CD4-positive, alpha-beta T cell treated with Interleukin-15 for 1 hour (primary cell): ENCODE data around the gene ZMYND10.

Experiments
- DNase-seq: peaks from one replicate; pipeline ENCODE4 v3.0.0-alpha.2; 2020

ZMYND10 gene

GRCh38 chr3:50369012-50369670 is 23.6 kb upstream of the ZMYND10 start:
- DNase-seq = no peak

GRCh38 chr3:50365842-50366220 is 20.3 kb upstream of the ZMYND10 start:
- no peak for DNase-seq

GRCh38 chr3:50365080-50365841 is 19.7 kb upstream of the ZMYND10 start:
- DNase-seq = peak; percentile 95

- no peak for DNase-seq
These were observed 19.1 kb upstream of the ZMYND10 start for GRCh38 chr3:50364573-50365079.

- no peak for DNase-seq
These were observed 14.2 kb upstream of the ZMYND10 start for GRCh38 chr3:50359760-50360110.

- peak; percentile 98 for DNase-seq
These were observed 13.6 kb upstream of the ZMYND10 start, which contains the start of gene TMEM115 for GRCh38 chr3:50358911-50359759. TSS of gene TMEM115 (minus strand) at chr3:50359521. CDS start at chr3:50359063, 458 bp downstream.

- no peak for DNase-seq
These were observed 12.9 kb upstream of the ZMYND10 start for GRCh38 chr3:50358355-50358910.

GRCh38 chr3:50357481-50357880 is 11.9 kb upstream of the ZMYND10 start:
- no peak for DNase-seq

- DNase-seq = no peak
These were observed 11.0 kb upstream of the ZMYND10 start for GRCh38 chr3:50356553-50356952.

GRCh38 chr3:50355829-50356552 is 10.5 kb upstream of the ZMYND10 start:
- DNase-seq = no peak

- no peak for DNase-seq
These were observed 9.3 kb upstream of the ZMYND10 start for GRCh38 chr3:50354850-50355249.

- DNase-seq = no peak
These were observed 8.7 kb upstream of the ZMYND10 start for GRCh38 chr3:50354186-50354764.

- DNase-seq = no peak
These were observed 7.9 kb upstream of the ZMYND10 start for GRCh38 chr3:50353245-50354004.

GRCh38 chr3:50352781-50353180 is 7.2 kb upstream of the ZMYND10 start:
- DNase-seq = no peak

GRCh38 chr3:50351323-50351697 is 5.8 kb upstream of the ZMYND10 start:
- DNase-seq = no peak

GRCh38 chr3:50350527-50351322 is 5.2 kb upstream of the ZMYND10 start, which contains the start of the genes CYB561D2 and NPRL2:
TSS of gene CYB561D2 (plus strand) at chr3:50350862. CDS start at chr3:50351434, 572 bp downstream.
TSS of gene NPRL2 (minus strand) at chr3:50350775. CDS start at chr3:50350652, 123 bp downstream.
- DNase-seq = peak; percentile 98

- no peak for DNase-seq
These were observed 4.6 kb upstream of the ZMYND10 start for GRCh38 chr3:50350213-50350526.

- DNase-seq = peak; percentile 84
These were observed 1.8 kb upstream of the ZMYND10 start for GRCh38 chr3:50347187-50347813.

- no peak for DNase-seq
These were observed 524 bp downstream of the ZMYND10 start for GRCh38 chr3:50345008-50345407.
